A549 (cell line): Measurements from ENCODE around the gene SLC25A52.

ENCODE experiments used
- CHD2 ChIP-seq: fragments of 150-350 bp; IDR thresholded peaks from 2 replicates; pipeline ENCODE4 v1.6.1; 2014; ENCODE audit warnings: low read length; ENCODE audit not compliant: partially characterized antibody
- CTCF ChIP-seq: fragments of >200 bp; sonication (Bioruptor Twin); formaldehyde crosslinking; IDR thresholded peaks from 3 replicates; pipeline ENCODE4 v1.5.1; 2016
- HEYL ChIP-seq: fragments of 250-450 bp; sonication (Bioruptor Pico); IDR thresholded peaks from 2 replicates; pipeline ENCODE4 v1.8.0; 2021; ENCODE audit warnings: mild to moderate bottlenecking, moderate library complexity
- POLR2A ChIP-seq: IDR thresholded peaks from 2 replicates; pipeline ENCODE4 v1.6.1; 2012; ENCODE audit warnings: mild to moderate bottlenecking, low read length
- USF2 ChIP-seq: fragments of 450-650 bp; IDR thresholded peaks from 2 replicates; pipeline ENCODE4 v1.6.1; 2014; ENCODE audit warnings: antibody characterized with exemption

GRCh38 chr18:31723639-31723989 lies 37.1 kb downstream of the SLC25A52 start:
- no peak for TF ChIP-seq USF2
- no peak for TF ChIP-seq POLR2A
- TF ChIP-seq HEYL (CRISPR knock-in tag) = no peak
- TF ChIP-seq CTCF = no peak
- no peak for TF ChIP-seq CHD2
